GM21390 (cell line): ENCODE results near the gene WWOX.
A peak's percentile ranks its signal among the peaks of the same experiment; 100 is the strongest.

Source experiments
- ATAC-seq: cut with Tn5 transposase; IDR thresholded peaks from one replicate; pipeline ENCODE4 v1.9.1; 2021; ENCODE audit not compliant: unreplicated experiment

Gene WWOX

GRCh38 chr16:78552716-78553115 lies 453.3 kb downstream of the WWOX start:
- ATAC-seq = no peak

- ATAC-seq = no peak
Measured at GRCh38 chr16:78553268-78554039, 454.0 kb downstream of the WWOX start.

- no peak for ATAC-seq
Measured at GRCh38 chr16:78556421-78556820, 457.0 kb downstream of the WWOX start.

GRCh38 chr16:78560997-78561396 lies 461.5 kb downstream of the WWOX start:
- ATAC-seq = no peak

GRCh38 chr16:78562111-78562510 lies 462.7 kb downstream of the WWOX start:
- ATAC-seq = no peak

GRCh38 chr16:78562650-78563049 lies 463.2 kb downstream of the WWOX start:
- ATAC-seq = no peak

GRCh38 chr16:78563905-78564304 lies 464.5 kb downstream of the WWOX start:
- no peak for ATAC-seq

GRCh38 chr16:78566397-78567073 lies 467.1 kb downstream of the WWOX start:
- ATAC-seq = no peak

- no peak for ATAC-seq
Measured at GRCh38 chr16:78570399-78571141, 471.1 kb downstream of the WWOX start.

GRCh38 chr16:78571434-78571833 lies 472.0 kb downstream of the WWOX start:
- ATAC-seq = no peak

GRCh38 chr16:78571898-78572358 lies 472.5 kb downstream of the WWOX start:
- no peak for ATAC-seq

GRCh38 chr16:78574571-78574970 lies 475.1 kb downstream of the WWOX start:
- ATAC-seq = peak; percentile 73

GRCh38 chr16:78576941-78577340 lies 477.5 kb downstream of the WWOX start:
- no peak for ATAC-seq

- ATAC-seq = no peak
Measured at GRCh38 chr16:78577630-78578029, 478.2 kb downstream of the WWOX start.

- ATAC-seq = no peak
Measured at GRCh38 chr16:78579020-78579419, 479.6 kb downstream of the WWOX start.

- ATAC-seq = no peak
Measured at GRCh38 chr16:78583441-78583840, 484.0 kb downstream of the WWOX start.

GRCh38 chr16:78584213-78584860 lies 484.9 kb downstream of the WWOX start:
- no peak for ATAC-seq

- no peak for ATAC-seq
Measured at GRCh38 chr16:78584991-78585390, 485.5 kb downstream of the WWOX start.

- no peak for ATAC-seq
Measured at GRCh38 chr16:78589331-78589730, 489.9 kb downstream of the WWOX start.

GRCh38 chr16:78591682-78592103 lies 492.2 kb downstream of the WWOX start:
- ATAC-seq = no peak

- no peak for ATAC-seq
Measured at GRCh38 chr16:78592111-78592510, 492.7 kb downstream of the WWOX start.
